GM19240 (cell line): ENCODE measurements around the gene PCDHA1.

Source experiments
- DNase-seq: peaks from one replicate; pipeline ENCODE4 v3.0.0; 2011; ENCODE audit warnings: low spot score; ENCODE audit not compliant: insufficient read length

Gene PCDHA1

DNA sequence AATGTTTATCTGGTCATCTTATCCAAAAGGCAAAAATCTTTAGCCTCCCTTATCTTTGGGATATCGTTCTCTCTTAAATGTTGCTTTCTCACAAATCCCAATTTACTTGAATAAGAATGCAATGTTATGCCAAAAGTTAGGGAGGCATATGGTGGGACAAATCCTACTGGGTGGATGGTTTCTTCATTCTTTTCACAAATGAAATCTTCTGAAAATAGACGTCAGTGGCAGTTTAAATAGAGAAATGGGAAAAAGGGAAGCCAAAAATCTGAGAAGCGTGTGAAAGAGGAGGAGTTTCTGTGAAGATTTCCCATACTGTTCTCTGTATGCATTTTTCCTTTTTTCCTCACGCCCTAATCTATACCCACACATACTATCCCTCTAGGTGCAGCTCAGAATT is 137.7 kb downstream of the PCDHA1 start:
- DNase-seq = no peak

DNA sequence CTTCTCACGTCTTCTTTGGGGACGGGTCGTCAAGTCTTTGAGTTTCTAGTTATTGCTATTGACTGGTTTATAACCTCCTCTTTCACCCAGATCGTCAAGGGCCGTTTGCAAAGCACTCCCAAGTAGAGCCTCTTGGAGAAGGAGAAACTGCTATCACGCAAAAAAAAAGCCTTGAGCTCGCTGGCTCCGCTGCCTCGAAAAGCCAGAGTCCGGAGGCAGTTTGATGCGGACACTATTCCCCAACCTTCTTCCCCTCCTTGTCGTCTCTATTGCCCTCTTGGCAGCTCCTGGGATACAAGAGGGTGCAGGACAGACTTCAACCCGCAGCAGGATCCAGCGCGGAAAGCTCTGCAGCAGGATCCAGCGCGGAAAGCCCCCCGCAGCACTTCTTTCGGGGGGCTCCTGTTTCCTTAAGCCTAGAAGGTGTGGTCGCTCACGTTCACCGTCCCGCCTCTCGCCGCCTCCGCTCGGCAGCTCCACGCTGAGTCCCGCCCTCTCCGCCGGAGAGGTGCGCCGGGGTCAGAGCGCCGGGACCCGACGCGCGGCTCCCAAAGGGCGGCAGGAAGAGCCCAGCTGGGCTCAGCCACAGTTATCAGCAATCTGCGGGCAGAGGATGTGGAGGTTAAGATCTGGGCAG is 140.0 kb downstream of the PCDHA1 start, which contains the start of gene PCDHAC1:
Gene PCDHAC1 (plus strand): TSS at position 494 of the 637 bp plus-strand sequence. CDS start 594 bp downstream, outside the sequence.
- DNase-seq = no peak

DNA sequence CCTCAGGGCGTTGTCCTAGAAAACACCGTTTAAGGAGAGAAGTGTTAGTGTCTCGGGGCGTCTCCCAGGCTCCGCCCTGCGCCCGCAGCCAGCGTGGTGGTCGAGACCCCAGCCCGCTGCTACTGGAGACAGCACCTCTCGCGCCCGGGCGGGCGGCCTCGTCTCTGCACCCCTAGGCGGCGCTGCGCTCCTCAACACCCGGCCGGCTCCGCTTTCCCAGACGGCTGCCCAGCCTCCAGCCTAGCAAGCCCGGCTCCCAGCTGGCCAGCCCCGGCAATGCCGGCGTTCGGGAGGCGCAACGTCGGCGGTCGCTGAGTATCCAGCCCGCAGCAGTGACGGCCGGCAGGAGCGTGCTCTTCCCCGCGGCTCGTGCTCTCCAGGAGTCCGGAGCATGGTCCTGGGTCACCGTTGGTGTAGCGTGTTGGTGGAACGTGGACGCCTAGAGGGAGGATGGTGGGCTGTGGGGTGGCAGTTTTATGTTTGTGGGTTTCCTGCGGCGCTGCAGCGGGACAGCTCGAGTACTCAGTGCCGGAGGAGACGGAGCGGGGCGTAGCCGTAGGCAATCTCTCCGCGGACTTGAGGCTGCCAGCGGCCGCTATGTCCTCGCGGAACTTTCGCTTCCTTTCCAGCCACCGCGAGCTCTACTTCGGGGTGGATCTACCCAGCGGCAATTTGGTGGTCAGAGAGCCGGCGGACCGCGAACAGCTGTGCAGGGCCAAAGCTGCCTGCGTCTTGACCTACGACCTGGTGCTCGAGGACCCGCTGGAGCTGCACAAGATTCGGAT is 140.7 kb downstream of the PCDHA1 start:
- DNase-seq = no peak

DNA sequence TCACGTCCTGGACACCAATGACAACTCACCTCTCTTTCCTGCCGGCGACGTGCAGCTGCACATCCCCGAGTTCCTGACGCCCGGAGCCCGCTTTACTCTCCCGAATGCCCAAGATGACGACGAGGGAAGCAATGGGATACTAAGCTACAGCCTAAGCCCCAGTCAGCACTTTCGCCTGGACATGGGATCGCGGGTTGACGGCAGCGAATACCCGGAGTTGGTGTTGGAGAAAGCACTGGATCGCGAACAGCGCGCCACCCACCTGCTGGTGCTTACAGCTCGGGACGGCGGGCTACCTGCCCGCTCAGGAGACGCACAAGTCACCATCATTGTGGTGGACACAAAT is 141.3 kb downstream of the PCDHA1 start:
- DNase-seq = no peak

DNA sequence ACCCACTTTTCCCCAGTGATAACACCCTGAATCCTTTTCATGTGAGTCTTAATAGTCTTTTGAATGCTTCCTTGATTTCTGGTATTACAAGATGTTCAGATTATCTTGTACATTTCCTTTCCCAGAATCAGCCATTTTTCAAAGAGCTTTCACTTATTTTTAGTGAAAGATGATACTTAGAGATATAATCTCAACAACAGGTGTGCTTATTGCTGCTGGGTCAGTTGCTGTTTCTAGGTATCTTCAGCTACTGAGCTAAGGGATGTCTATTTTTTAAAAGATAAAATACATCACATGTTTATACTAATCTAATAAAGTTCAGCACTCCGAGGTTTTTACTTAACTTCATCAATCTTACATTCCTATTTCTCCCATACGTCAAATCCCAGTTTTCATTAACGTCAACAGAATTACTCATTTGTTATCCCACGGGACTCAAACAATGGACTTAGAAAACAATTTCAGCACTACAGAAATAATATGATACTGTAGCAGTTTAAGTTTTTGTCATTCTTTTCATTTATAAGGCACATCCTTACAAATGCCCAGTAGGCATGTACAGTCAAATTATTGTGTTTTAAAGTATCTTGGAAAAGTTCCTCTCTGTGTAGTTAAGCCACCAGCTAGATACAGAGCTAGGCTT is 149.1 kb downstream of the PCDHA1 start:
- DNase-seq = no peak

DNA sequence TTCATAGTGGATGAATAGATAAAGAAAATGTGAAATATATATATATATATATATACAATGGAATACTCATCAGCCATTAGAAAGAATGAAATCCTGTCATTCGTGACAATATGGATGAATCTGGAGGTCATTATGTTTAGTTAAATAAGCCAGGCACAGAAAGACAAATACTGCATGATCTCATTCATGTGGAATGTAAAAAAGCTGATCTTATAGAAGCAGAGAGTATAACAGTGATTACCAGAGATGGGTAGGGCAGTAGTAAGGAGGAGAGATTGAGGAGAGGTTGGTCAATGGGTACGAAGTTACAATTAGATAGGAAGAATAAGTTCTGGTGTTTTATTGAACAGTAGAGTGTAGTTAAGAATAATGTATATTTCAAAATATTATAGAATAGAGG is 160.6 kb downstream of the PCDHA1 start:
- DNase-seq = no peak

DNA sequence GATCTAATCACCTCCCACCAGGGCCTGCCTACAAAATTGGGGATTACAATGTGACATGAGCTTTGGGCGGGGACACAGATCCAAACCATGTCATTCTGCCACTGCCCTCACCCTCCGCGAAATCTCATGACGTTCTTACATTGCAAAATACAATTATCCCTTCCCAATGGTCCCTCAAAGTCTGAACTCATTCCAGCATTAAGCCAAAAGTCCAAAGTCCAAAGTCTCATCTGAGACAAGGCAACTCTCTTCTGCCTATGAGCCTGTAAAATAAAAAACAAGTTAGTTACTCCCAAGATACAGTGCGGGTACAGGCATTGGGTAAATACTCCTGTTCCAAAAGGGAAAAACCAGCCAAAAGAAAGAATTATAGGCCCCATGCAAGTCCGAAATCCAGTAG is 165.7 kb downstream of the PCDHA1 start:
- no peak for DNase-seq

DNA sequence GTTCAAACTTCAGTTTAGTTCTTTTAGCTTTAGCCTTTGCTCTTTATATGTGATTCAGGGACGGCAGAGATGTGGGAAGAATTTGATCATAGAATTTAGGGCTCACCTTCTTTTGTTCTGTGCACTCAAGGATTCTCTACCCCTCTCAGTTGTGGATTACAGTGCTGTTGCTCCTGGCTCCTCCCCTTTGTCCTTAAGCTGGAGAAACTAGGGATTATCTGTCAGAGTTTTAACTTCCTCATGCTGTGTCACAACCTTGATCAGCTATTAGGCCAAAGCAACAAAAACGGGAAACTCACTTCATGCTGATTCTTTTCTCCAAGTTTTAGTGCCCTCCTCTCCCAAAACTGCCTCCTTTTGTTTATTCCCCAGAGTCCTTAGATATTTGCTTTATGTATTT is 167.3 kb downstream of the PCDHA1 start:
- DNase-seq = no peak

DNA sequence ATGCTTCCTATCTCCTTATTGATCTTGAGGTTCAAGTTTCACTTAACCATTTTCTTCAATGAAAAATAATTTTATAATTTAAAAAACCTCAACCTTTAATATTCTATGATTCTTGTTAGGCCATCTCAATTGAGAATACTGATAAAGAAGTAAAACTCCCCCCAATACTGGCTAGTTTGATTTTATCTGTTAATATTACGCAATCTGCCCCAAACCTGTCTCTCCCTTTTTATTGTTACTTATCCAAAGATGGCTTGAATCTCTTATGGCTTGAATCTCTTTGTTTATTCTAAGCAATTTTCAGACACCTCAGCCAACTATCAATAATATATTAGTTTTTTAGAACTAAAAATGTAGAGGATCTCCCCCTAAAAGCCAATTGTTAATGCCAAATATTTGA is 176.2 kb downstream of the PCDHA1 start:
- DNase-seq = no peak

DNA sequence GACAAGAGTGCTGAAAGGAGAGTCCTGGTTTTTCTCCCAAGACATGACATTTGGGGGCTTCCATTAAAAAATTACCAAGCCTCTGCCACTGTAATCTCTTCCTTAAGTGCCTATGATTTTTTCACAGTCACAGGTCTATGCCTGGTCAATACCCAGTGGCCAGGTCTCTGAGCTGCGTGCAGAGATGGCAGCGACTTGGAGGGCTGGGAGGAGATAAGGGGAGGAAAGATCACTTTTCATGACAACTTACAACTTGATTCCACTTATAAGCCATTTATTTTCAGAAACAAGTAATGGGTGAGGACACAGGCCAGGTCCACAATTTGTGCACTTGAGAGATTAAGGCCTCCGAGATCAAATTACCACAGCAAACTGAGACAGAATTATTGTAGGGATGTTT is 178.4 kb downstream of the PCDHA1 start:
- no peak for DNase-seq

DNA sequence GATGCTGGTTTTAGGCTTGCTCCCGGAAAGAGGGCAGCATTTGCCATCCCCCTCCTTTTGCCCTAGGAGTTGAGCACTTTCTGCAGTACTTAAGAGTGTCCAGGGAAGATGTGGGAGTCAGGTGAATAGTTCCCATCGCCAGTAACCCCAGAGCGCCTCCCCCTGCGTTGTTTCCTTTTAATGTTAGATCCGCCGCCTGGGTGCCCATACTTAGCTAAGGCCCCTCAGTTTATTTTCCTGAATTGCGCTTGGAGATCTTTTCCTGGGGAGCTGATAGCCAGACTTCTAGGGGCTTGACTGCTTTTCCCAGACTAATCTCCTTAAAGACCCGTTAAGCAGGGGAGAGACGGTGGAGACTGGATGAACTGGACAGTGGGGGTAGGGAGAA is 180.0 kb downstream of the PCDHA1 start:
- DNase-seq = no peak

DNA sequence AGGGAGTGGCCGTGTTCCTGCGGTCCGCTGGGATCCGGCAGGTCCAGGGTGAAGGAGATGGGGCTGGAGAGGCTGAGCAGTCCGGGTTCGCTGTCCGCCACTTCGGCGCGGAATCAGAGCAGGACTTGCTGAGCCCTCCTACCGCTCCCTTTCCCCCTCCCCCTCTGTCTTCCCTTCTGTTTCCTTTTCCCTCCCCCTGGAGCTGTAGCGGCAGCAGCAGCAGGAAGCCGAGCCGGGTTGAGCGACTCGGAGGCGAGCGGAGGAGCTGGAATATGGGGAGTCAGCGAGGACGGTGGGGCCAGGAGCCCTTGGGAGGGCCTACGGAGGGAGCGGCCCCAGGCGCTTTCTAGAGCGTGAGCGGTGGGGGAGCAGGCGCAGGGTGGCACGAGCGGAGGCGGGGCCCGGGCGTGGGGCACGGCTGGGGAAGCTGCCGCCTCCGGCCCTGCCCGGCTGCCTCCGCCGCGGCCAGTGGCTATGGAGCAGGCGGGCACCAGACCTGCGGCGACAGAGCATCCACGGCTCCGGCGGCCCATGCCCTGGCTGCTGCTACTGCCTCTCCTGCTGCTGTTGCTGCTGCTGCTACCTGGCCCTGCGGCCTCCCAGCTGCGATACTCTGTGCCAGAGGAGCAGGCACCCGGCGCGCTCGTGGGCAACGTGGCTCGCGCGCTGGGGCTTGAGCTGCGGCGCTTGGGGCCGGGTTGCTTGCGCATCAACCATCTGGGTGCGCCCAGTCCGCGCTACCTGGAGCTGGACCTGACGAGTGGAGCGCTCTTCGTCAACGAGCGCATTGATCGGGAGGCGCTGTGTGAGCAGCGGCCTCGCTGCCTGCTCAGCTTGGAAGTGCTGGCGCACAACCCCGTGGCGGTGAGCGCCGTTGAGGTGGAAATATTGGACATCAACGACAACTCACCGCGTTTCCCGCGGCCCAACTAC is 180.6 kb downstream of the PCDHA1 start, which contains the start of gene PCDHAC2:
Gene PCDHAC2 (plus strand): TSS at position 184 of the 933 bp plus-strand sequence. CDS start 291 bp downstream, at position 475.
- no peak for DNase-seq

DNA sequence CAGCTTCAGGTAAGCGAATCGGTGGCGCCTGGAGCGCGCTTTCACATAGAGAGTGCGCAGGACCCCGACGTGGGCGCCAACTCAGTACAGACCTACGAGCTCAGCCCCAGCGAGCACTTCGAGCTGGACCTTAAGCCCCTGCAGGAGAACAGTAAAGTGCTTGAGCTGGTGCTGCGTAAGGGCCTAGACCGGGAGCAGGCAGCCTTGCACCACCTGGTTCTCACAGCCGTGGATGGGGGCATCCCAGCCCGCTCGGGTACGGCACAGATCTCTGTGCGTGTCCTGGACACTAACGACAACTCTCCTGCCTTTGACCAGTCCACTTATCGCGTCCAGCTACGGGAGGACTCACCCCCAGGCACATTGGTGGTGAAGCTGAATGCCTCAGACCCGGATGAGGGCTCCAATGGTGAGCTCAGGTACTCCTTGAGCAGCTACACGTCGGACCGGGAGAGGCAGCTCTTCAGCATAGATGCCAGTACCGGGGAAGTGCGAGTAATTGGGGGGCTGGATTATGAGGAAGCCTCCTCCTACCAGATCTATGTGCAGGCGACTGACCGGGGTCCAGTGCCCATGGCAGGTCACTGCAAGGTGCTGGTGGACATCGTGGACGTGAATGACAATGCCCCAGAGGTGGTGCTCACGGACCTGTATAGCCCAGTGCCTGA is 181.4 kb downstream of the PCDHA1 start:
- DNase-seq = no peak

DNA sequence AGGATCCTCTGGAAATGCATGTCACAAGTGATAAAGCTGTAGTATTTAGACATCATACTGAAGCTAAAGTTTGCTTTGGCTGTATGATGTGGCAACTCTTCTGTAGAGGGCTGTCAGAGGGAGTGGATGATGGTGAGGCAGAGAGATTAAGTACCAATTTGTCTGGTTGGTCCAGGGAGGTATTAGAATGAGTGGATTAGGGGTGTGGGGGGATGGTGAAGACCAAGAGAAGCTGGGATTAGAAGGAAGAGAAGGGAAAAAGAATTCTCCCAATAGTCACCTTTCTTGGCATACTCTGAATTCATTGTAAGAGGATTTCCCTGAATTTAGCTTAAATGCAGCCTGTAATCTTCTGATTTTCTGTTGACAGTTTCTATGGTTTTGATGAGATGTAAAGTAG is 183.9 kb downstream of the PCDHA1 start:
- no peak for DNase-seq

DNA sequence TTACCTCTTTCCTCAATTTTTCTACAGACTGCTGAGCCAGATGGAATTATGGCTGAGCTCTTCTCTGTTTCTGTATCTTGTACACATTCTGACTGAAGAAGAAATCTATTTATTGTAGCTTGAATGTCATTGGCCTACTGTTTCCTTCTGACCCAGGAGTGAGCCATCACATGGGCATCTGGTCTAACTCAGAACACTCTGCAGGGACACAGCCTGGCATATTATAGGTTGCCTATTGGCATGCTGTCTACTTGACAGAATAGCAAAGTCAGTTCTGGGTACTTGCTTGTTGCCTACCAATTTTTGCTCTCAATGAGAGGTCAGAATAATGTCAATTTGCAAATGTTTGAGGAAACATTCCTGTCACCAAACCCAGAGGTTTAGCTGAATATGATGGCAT is 187.6 kb downstream of the PCDHA1 start:
- no peak for DNase-seq

DNA sequence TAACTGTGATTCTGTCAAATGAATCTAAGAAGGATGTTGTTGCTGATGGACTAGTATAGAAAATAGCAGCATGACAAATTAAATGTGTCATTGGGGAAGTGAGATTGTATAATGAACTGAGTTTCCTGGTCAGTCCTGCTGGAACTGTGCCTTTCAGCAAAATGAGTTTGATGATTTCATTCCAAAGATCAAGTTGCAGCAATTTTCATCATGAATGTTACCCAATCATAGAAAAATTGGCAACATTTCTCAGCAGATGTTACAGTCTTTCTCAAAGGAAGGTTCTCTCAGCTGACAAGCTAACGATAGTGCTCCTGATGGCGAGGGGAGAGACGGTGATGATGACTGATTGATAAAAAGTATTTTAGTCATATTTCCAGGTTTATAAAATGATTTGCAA is 191.1 kb downstream of the PCDHA1 start:
- no peak for DNase-seq

DNA sequence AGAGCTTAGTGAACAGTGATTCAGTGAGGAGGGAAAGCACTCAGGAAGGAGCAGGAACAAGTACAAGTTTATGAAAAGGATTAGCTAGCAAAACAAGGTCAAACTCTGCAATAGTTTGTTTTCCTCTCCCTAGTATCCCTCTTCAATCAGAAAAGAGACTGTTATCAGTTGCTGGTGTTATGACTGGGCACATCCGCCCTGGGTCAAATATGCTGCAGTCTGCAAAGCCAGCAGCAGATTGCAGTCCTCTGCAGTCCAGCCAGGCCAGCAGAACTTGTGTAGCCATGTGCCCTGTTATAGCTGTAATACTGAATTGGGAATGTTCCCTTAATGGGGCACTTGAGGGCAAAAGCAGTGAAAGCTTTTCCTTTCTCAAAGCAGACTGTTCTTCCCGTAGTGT is 192.3 kb downstream of the PCDHA1 start:
- DNase-seq = no peak

DNA sequence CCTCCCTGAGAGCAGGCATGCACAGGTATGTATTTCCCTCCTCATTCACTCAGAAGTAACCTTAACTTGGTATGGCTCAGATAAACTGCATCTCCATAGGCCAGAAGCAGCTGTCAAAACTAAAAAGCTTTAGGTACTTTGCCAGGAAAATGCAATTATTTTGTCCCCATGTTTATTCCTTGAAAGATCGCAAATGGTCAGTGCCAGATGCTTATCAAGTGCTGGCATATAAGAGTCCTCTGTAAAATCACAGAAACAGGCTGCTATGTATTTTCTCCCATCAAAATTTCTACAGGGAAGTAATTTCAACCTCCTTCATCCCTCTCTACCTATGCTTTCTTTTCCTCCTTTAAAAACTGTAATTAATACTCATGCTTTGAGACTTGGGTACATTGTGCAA is 193.0 kb downstream of the PCDHA1 start:
- DNase-seq = no peak

DNA sequence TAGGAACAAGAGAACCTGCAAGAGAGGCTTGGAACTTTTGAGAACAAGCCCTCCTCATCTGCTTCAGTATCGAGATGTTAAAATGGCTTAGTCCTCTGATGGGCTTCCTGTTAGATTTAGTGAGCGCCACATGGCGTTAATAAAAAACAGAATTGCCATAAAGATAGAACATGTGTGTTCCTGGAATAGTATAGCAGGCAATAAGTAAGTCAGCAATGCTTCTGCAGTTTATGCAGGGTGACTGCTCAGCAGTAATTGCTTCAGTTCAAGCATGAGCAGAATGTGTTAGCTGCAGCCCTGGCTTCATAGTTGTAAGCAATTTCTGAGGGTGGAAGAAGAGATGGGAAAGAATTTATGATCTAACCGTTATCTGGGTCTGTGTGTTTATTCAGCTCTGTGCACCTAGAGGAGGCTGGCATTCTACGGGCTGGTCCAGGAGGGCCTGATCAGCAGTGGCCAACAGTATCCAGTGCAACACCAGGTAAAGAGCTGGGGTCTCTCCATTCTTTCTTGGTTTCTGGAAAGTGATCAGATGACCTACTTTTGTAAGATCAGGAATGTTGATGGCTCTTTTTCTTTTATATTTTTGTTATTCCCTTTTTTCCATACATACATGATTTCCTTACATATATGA is 196.3 kb downstream of the PCDHA1 start:
- DNase-seq = no peak

DNA sequence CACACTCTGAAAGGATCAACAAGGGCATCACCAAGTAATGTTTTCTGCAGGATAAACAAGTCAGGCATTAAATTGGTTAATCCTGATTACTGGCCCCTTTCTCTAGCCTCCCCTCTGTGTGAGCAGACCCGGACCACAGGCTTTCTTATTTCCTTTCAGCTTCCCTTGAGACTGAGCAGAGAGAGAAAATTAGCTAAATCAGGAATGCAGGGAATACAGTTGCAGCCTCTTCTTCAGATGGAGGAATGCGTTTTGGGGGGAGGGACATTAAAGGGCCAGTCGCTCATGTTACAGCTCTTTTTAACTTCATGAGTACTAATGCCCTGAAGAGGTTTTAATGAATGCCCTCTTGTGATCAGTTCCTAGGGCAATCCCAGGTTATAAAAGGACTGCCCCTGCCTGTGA is 200.2 kb downstream of the PCDHA1 start:
- no peak for DNase-seq
